Transverse colon (tissue), 4 donors: ENCODE data around the gene KRT33B. TPM values are rescaled to one million over a fixed set of nuclear protein-coding genes. Genes with fewer than 3 reads are reported as not detected.
A peak's percentile ranks its signal among the peaks of the same experiment; 100 is the strongest.

Source experiments
- DNase-seq: peaks from one replicate; pipeline ENCODE4 v3.0.0-alpha.2; 2019
- H3K27ac ChIP-seq, 4 donors: fragments of 200-600 bp; sonication (generic); 2 replicates each; pipeline ENCODE4 v1.5.1; 2016 to 2018; ENCODE audit warnings: inconsistent platforms in 4 of 4
- H3K27me3 ChIP-seq: fragments of 200-600 bp; sonication (generic); 2 replicates; pipeline ENCODE4 v1.5.1; 2017; ENCODE audit warnings: inconsistent platforms
- H3K36me3 ChIP-seq, 4 donors: fragments of 200-600 bp; sonication (generic); 2 replicates each; pipeline ENCODE4 v1.5.1; 2017 to 2019; ENCODE audit warnings: inconsistent platforms in 4 of 4
- H3K4me1 ChIP-seq, 4 donors: fragments of 200-600 bp; sonication (generic); 2 replicates each; pipeline ENCODE4 v1.5.1; 2017 to 2020; ENCODE audit warnings: inconsistent platforms in 4 of 4
- H3K4me3 ChIP-seq, 4 donors: fragments of 200-600 bp; sonication (generic); 1 replicate in 1 of 4; 2 replicates in 3 of 4; pipeline versions ENCODE4 v1.5.1 to v1.6.1; 2017 to 2019; ENCODE audit warnings: inconsistent platforms in 4 of 4
- H3K9me3 ChIP-seq, 2 donors: fragments of 200-600 bp; sonication (generic); 2 replicates each; pipeline ENCODE4 v1.5.1; 2017 to 2019; ENCODE audit warnings: inconsistent platforms in 2 of 2
- CTCF ChIP-seq, 5 experiments: fragments of 200-600 bp in 3 of 5; fragments of 450-650 bp in 2 of 5; sonication (generic) in 3 of 5; IDR thresholded peaks; 1 replicate in 2 of 5; 2 replicates in 3 of 5; pipeline ENCODE4 v1.5.1; 2016 to 2017; ENCODE audit warnings: antibody characterized with exemption in 5 of 5, inconsistent platforms in 3 of 5, mild to moderate bottlenecking in 2 of 5, moderate library complexity in 1 of 5
- EP300 ChIP-seq: sonication (generic); formaldehyde crosslinking; IDR thresholded peaks from one replicate; pipeline ENCODE4 v1.6.1; 2017; ENCODE audit warnings: antibody characterized with exemption, low read depth
- POLR2A ChIP-seq: fragments of 450-650 bp; IDR thresholded peaks from one replicate; pipeline ENCODE4 v1.6.1; 2016; ENCODE audit warnings: antibody characterized with exemption, mild to moderate bottlenecking, moderate library complexity
- POLR2AphosphoS5 ChIP-seq, 3 donors: sonication (generic); formaldehyde crosslinking; IDR thresholded peaks; one replicate each; pipeline ENCODE4 v1.6.1; 2016; ENCODE audit warnings: antibody characterized with exemption in 3 of 3
- WGBS, 2 donors: methylation state at CpG; one replicate each; pipeline ENCODE4 v1.1.5; 2018; ENCODE audit warnings: low coverage in 1 of 2; 5-methylcytosine and 5-hydroxymethylcytosine counted together
- in situ Hi-C, 4 donors: fragments of 200-750 bp; cut with MboI; loops; one replicate each; pipeline versions ENCODE4 v1.15.0 to v1.15.1; 2017; ENCODE audit warnings: low sequenced_read_pairs in 3 of 4, low pct_ligation_motif_present in 1 of 4, low pct_unique_long_range_greater_than_20kb in 1 of 4
- intact Hi-C: fragments of 100-400 bp; cut with DNase I; formaldehyde crosslinking; loops from one replicate; pipeline ENCODE4 v1.15.1; 2023; ENCODE audit warnings: low total_unique reads
- total RNA-seq, 4 donors: library from RNA; depleted of rRNA; stranded (reverse); fragments of >200 nt; gene quantifications; one replicate each; pipeline ENCODE4 v1.1.0, GENCODE V29; 2016

Gene KRT33B
- total RNA-seq = not detected

DNA sequence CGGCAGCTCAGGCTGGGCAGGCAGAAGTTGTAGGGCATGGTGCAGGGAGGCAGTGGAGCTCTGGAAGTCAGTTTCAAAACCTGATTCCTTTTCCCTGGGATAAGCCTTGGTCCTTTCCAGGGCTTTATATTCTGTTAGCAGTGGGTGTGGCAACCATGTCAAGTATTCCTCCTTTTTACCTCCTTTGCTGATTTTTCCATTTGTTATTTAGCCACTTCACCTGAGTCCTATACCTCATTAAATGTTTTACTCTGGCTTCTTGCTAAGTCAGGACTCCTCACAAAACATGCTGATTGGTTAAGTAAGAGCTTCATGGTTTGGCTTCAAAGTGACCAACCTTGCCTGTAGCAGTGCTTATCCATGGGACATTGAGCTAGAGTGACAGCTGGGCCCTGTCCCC lies at the start of gene KRT33B:
Gene KRT33B (minus strand): TSS at position 101 of the 400 bp plus-strand sequence. CDS start 63 bp downstream, at position 38.
- WGBS, 2 donors = 81% methylated on average over 1 of the region's 1 CpG; no CpG with 5 or more reads in 1 of the 2 donors
- H3K4me1 ChIP-seq = no peaks in the 10 kb centered on the region

GRCh38 chr17:41418116-41418860 lies 48.7 kb upstream of the KRT33B start:
- intact Hi-C loops = no loop called here
- Histone ChIP-seq H3K4me3 (no peak overlapping the region), H3K4me1 (no peaks in the 10 kb centered on the region), H3K27ac (no peak overlapping the region), H3K9me3 (no peaks in the 10 kb centered on the region), H3K27me3 (no peaks in the 10 kb centered on the region), H3K36me3 (no peaks in the 10 kb centered on the region)
- 80 to 87% methylated on average over 3 to 7 of the region's 7 CpGs for WGBS, 2 donors
- in situ Hi-C loops = no loop called here
- no peak for TF ChIP-seq CTCF (IDR thresholded peaks at IDR 0.05)
- TF ChIP-seq POLR2A = no peak
- no peak for TF ChIP-seq EP300
- TF ChIP-seq POLR2AphosphoS5 (IDR thresholded peaks at IDR 0.05) = no peak
- no peak for DNase-seq

More for the DNA sequence above, at the start of gene KRT33B:
- no peak for DNase-seq
- TF ChIP-seq EP300 (no peak), POLR2AphosphoS5 (IDR thresholded peaks at IDR 0.05) (no peak), POLR2A (no peak), CTCF (IDR thresholded peaks at IDR 0.05) (no peak)
- H3K4me3 ChIP-seq = no peak within 1 kb of the TSS
- no peaks in the 10 kb centered on the region for H3K9me3 ChIP-seq
- H3K27me3 ChIP-seq = no peaks in the 10 kb centered on the region
- intact Hi-C loops (no loop called here), in situ Hi-C loops (loop anchor here in 1 of 4 donors (25.0 kb wide), 1 partner anchor 107 kb away; the partner anchor contains the start of genes KRTAP9-6 and KRTAP9-9)
- no peak within 1 kb of the TSS for H3K27ac ChIP-seq
- H3K36me3 ChIP-seq = no peaks in the 10 kb centered on the region

GRCh38 chr17:41417576-41418015 lies 48.0 kb upstream of the KRT33B start:
- H3K27ac ChIP-seq = no peak overlapping the region
- 20 to 51% methylated on average over 1 to 4 of the region's 4 CpGs for WGBS, 2 donors
- H3K9me3 ChIP-seq = no peaks in the 10 kb centered on the region
- H3K4me1 ChIP-seq = no peaks in the 10 kb centered on the region
- H3K27me3 ChIP-seq = no peaks in the 10 kb centered on the region
- no peak for TF ChIP-seq POLR2AphosphoS5 (IDR thresholded peaks at IDR 0.05)
- TF ChIP-seq POLR2A = no peak
- no peak for TF ChIP-seq EP300
- TF ChIP-seq CTCF (IDR thresholded peaks at IDR 0.05) = peak in 2 of 5 experiments; percentile 21 to 31
- in situ Hi-C loops = no loop called here
- no peaks in the 10 kb centered on the region for H3K36me3 ChIP-seq
- H3K4me3 ChIP-seq = no peak overlapping the region
- no peak for DNase-seq
- intact Hi-C loops = no loop called here

GRCh38 chr17:41417127-41417526 lies 47.5 kb upstream of the KRT33B start:
- Histone ChIP-seq H3K27ac (no peak overlapping the region), H3K9me3 (no peaks in the 10 kb centered on the region), H3K36me3 (no peaks in the 10 kb centered on the region), H3K4me3 (no peak overlapping the region), H3K27me3 (no peaks in the 10 kb centered on the region), H3K4me1 (no peaks in the 10 kb centered on the region)
- DNase-seq = no peak
- in situ Hi-C loops (no loop called here), intact Hi-C loops (no loop called here)
- TF ChIP-seq EP300 = no peak
- no peak for TF ChIP-seq CTCF (IDR thresholded peaks at IDR 0.05)
- 86 to 97% methylated on average over 5 to 6 of the region's 6 CpGs for WGBS, 2 donors
